Thoracic aorta (tissue), 2 donors: ENCODE results near the gene PDE2A. TPM values are rescaled to one million over a fixed set of nuclear protein-coding genes. Genes with fewer than 3 reads are reported as not detected.

Experiments used
- ATAC-seq: fragments of 150-250 bp; one replicate; pipeline ENCODE4 v1.8.0; 2017; ENCODE audit warnings: low read depth; ENCODE audit not compliant: insufficient number of reproducible peaks, low FRiP score
- DNase-seq: peaks from one replicate; pipeline ENCODE4 v3.0.0-alpha.2; 2020; ENCODE audit warnings: low spot score
- H3K27ac ChIP-seq, 2 donors: fragments of 200-600 bp; sonication (generic); 1 replicate in 1 of 2; 2 replicates in 1 of 2; pipeline ENCODE4 v1.5.1; 2016; ENCODE audit warnings: mild to moderate bottlenecking in 2 of 2, moderate library complexity in 2 of 2
- H3K27me3 ChIP-seq: fragments of 200-600 bp; sonication (generic); replicated peaks from 2 replicates; pipeline ENCODE4 v1.6.0; 2016; ENCODE audit warnings: mild to moderate bottlenecking; ENCODE audit not compliant: insufficient read depth
- H3K36me3 ChIP-seq: fragments of 200-600 bp; sonication (generic); one replicate; pipeline ENCODE4 v1.5.1; 2016
- H3K4me1 ChIP-seq, 2 donors: fragments of 200-600 bp; sonication (generic); 1 replicate in 1 of 2; 2 replicates in 1 of 2; pipeline versions ENCODE4 v1.5.1 to v1.6.0; 2016; ENCODE audit warnings: low read depth in 2 of 2, mild to moderate bottlenecking in 1 of 2; ENCODE audit not compliant: control insufficient read depth in 1 of 2
- H3K4me3 ChIP-seq: fragments of 200-600 bp; sonication (generic); 2 replicates; pipeline ENCODE4 v1.5.1; 2016; ENCODE audit warnings: mild to moderate bottlenecking
- H3K9me3 ChIP-seq: fragments of 200-600 bp; sonication (generic); 2 replicates; pipeline ENCODE4 v1.5.1; 2016
- total RNA-seq, 2 donors: library from RNA; depleted of rRNA; stranded (reverse); fragments of >200 nt; gene quantifications; one replicate each; pipeline versions ENCODE4 v1.1.0 to v1.2.3, GENCODE V29; 2016
- TF ChIP-seq, protein P1 (sequence below): fragments of 200-600 bp; sonication (generic); IDR thresholded peaks from one replicate; pipeline ENCODE4 v1.5.1; 2019; ENCODE audit warnings: antibody characterized with exemption

PDE2A gene
- total RNA-seq, 2 donors from 2014 or later, result 28.1 to 37.1 TPM

DNA sequence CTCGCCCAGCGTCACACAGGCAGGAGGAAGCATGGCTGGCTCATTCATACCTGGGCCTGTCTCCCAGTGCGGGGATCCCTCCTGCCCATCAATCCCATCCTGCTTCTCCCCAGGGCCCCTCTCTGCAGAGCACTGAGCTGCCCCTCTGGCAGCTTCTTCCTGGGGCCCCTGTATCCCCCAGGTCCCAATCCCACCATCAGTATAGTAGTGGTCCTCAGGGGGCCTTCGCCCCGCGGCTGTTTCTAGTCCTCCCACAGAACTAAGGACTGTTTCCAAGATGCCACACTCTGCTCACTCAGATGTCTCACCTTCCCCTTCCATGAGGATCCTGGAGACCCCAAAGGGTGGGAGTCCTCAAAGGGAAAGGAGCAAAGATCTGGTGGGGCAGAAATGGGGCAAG lies 97.6 kb downstream of the PDE2A start:
- DNase-seq, result no peak
- no peaks in the 10 kb centered on the region for H3K4me1 ChIP-seq
- H3K27me3 ChIP-seq, result no peaks in the 10 kb centered on the region
- no peak for ATAC-seq
- TF ChIP-seq, protein P1, sequence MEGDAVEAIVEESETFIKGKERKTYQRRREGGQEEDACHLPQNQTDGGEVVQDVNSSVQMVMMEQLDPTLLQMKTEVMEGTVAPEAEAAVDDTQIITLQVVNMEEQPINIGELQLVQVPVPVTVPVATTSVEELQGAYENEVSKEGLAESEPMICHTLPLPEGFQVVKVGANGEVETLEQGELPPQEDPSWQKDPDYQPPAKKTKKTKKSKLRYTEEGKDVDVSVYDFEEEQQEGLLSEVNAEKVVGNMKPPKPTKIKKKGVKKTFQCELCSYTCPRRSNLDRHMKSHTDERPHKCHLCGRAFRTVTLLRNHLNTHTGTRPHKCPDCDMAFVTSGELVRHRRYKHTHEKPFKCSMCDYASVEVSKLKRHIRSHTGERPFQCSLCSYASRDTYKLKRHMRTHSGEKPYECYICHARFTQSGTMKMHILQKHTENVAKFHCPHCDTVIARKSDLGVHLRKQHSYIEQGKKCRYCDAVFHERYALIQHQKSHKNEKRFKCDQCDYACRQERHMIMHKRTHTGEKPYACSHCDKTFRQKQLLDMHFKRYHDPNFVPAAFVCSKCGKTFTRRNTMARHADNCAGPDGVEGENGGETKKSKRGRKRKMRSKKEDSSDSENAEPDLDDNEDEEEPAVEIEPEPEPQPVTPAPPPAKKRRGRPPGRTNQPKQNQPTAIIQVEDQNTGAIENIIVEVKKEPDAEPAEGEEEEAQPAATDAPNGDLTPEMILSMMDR, result no peak
- no peaks in the 10 kb centered on the region for H3K9me3 ChIP-seq
- H3K27ac ChIP-seq, result no peak overlapping the region
- H3K4me3 ChIP-seq, result no peak overlapping the region
- H3K36me3 ChIP-seq, result no peaks in the 10 kb centered on the region

DNA sequence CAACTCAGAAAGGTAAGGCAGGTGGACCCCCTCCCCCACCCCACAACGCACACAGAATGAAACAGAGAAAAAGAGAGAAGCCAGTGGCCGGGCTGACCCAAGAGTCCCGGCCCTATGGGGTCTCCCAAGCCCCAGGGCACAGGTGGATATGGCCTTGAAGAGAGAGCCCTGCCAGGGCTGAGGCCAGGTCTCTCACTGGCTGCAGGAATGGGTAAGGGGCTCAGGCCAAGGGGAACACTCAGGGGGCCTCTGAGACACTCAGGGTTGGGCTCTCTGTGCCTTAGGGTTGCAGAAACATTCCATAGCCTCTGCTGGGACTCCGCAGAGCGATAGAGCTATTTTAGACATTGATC lies 98.0 kb downstream of the PDE2A start:
- DNase-seq, result no peak
- TF ChIP-seq, protein P1, result no peak
- no peak for ATAC-seq
- H3K9me3 ChIP-seq, result no peaks in the 10 kb centered on the region
- H3K27ac ChIP-seq, result no peak overlapping the region
- H3K4me3 ChIP-seq, result no peak overlapping the region
- H3K4me1 ChIP-seq, result no peaks in the 10 kb centered on the region
- no peaks in the 10 kb centered on the region for H3K36me3 ChIP-seq
- H3K27me3 ChIP-seq, result no peaks in the 10 kb centered on the region

DNA sequence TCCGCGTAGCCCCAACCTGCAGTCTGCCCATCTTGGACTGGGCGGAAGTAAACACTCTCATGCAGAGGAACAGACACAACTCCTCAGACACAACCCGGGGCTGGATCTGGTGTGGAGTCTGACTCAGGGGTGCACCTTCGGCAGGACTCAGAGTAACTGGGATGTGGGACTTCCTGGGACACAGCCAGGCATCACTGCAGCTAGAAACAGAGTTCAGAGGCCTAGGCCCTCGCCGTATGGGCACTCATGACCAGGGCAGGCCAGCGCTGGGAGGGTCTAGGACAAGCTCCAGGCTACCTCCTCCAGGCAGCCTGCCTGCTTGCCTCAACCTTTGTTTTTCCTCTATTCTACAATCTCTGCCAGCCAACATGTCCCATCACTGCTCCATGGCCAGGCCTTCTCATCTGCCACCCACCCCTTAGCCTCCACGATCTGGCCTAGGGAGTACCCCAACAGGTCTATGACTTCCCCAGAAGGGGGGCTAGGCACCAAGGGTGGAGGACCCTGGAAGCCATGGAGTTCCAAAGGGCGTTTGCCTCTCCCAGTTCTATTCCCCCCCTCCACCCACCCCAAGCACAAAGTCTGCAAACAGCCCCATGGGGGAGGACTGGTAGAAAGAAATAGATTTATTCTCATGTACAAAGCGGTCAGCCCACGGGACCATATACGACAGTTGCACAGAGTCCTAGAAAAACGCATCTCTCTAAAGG lies 98.5 kb downstream of the PDE2A start:
- no peak for ATAC-seq
- no peaks in the 10 kb centered on the region for H3K27me3 ChIP-seq
- H3K9me3 ChIP-seq, result no peaks in the 10 kb centered on the region
- peak; percentile 1 for DNase-seq
- H3K36me3 ChIP-seq, result no peaks in the 10 kb centered on the region
- H3K4me1 ChIP-seq, result no peaks in the 10 kb centered on the region
- no peak overlapping the region for H3K27ac ChIP-seq
- TF ChIP-seq, protein P1, result no peak
- H3K4me3 ChIP-seq, result no peak overlapping the region

DNA sequence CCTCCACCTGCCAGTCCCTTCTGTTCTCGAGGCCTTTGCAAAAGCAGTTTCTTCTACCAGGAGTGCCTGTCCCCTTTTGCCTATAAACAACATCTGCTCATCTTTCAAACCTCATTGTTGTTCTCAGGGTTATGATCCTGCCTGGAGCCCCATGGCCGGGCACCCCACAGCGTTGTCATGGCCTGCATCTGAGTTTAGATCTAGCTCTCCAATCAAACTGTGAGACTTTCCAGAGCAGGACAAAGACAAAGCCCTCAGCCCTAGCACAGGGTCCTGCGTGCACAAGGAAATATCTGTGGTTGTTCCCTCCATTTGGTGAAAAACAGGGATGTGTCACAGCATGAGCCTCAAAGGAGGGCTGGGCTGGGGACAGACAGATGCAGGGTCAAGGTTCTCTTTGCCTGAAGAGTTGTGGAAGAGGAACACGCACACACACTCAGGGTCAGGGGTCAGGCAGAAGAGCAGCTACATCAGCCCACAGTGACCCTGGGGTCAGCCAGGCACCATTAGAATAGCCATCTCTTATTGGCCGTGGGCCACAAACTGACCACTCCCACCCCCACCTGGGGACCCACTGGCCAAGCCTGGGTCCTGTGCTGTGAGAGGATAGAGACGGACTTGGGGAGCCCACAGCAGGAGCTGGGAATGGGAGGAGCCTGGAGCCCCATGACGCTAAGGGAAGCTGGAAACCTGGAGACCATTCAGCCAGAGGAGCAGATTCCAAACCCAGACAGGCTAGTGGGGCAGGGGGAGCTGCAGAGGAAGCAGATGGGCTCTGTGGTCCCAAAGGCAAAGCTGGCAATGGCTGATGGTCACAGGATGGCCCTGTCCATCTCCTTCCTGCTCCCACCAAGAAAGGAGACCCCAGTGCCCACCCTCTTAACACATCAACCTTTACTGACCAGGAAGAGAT lies 99.4 kb downstream of the PDE2A start:
- peak; percentile 0 for DNase-seq
- no peak overlapping the region for H3K4me3 ChIP-seq

More for the DNA sequence above, 99.4 kb downstream of the PDE2A start:
- no peaks in the 10 kb centered on the region for H3K36me3 ChIP-seq
- no peaks in the 10 kb centered on the region for H3K9me3 ChIP-seq
- TF ChIP-seq, protein P1, result no peak
- ATAC-seq, result no peak
- no peaks in the 10 kb centered on the region for H3K27me3 ChIP-seq
- H3K27ac ChIP-seq, result no peak overlapping the region
- no peaks in the 10 kb centered on the region for H3K4me1 ChIP-seq
